ENCODE results near the gene WDR86.

Gene WDR86

GRCh38 chr7:151346470-151346769 is 63.4 kb downstream of the WDR86 start:
- H3K4me3 ChIP-seq (ENCODE audit: low read depth, low read length), result no peak overlapping the region
- no peak for TF ChIP-seq CTCF (IDR thresholded peaks at IDR 0.05; ENCODE audit: borderline replicate concordance, insufficient read depth, low read depth, low read length)

- no peak for TF ChIP-seq CTCF (IDR thresholded peaks at IDR 0.05; ENCODE audit: borderline replicate concordance, insufficient read depth, low read depth, low read length)
- no peak overlapping the region for H3K4me3 ChIP-seq (ENCODE audit: low read depth, low read length)
Measured at GRCh38 chr7:151345576-151346469, 64.0 kb downstream of the WDR86 start.

DNA sequence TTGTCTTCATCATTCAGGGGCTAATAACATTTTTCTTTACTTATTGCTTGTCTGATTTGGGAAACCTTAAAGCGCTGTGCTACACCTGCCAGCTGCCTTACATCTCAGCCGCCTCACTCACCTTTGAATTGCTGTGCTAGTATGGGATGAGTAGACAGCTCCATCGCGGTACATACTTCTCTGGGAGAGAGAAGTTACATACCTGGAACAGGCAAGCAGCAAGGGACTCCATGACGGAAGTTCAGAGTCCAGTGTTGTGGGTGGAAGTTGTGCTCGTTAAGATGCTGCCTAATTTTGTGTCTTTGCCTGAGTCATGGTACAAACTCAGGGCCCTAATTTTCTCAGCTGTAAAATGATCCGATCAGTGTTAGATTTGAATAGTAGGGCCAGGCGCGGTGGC is 66.3 kb downstream of the WDR86 start:
- no peak overlapping the region for H3K4me3 ChIP-seq (ENCODE audit: low read depth, low read length)
- no peak for TF ChIP-seq CTCF (IDR thresholded peaks at IDR 0.05; ENCODE audit: borderline replicate concordance, insufficient read depth, low read depth, low read length)

- peak overlapping the region; percentile 10 for H3K4me3 ChIP-seq (ENCODE audit: low read depth, low read length)
- TF ChIP-seq CTCF (IDR thresholded peaks at IDR 0.05; ENCODE audit: borderline replicate concordance, insufficient read depth, low read depth, low read length), result no peak
Measured at GRCh38 chr7:151342811-151343210, 67.0 kb downstream of the WDR86 start.

DNA sequence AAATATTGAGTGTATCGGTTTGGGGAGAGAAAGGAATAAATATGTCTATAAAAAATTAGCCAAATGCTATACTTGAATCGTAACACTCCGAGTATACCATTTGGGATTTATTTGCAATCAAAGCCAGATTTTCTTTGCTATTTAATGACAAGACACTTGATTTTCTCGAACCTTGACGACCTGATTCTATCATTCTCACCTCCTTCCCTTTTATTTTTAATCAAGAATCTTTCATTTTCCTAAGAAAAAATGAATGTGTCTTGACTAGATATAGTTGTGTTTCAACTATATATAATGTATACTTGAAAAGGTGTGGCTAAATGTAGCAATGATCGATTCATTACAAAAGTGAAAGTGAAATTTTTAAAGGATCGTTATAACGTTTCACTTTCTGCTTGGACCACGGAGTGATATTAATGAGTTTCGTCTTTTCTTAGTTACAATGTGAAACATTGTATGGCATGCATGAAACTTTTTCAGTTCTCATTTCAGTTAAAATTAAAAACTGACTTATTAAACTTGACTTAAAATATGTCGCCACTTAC is 67.7 kb downstream of the WDR86 start:
- H3K4me3 ChIP-seq (ENCODE audit: low read depth, low read length), result peak overlapping the region; percentile 59

GRCh38 chr7:151341357-151342101 is 68.3 kb downstream of the WDR86 start, which contains the start of gene NUB1:
Gene NUB1 (plus strand): TSS chr7:151341812. CDS start chr7:151345350, 3,538 bp downstream.
- peak within 1 kb of the TSS; percentile 59 for H3K4me3 ChIP-seq (ENCODE audit: low read depth, low read length)
- TF ChIP-seq CTCF (IDR thresholded peaks at IDR 0.05; ENCODE audit: borderline replicate concordance, insufficient read depth, low read depth, low read length), result no peak

More for the DNA sequence above, 67.7 kb downstream of the WDR86 start:
- no peak for TF ChIP-seq CTCF (IDR thresholded peaks at IDR 0.05; ENCODE audit: borderline replicate concordance, insufficient read depth, low read depth, low read length)
